Thyroid gland (tissue), 4 donors: ENCODE measurements around the gene CST11. TPM values are rescaled to one million over a fixed set of nuclear protein-coding genes. Genes with fewer than 3 reads are reported as not detected.

Experiments used
- DNase-seq, 2 donors: peaks; one replicate each; pipeline ENCODE4 v3.0.0-alpha.2; 2019
- H3K27ac ChIP-seq, 3 donors: fragments of 200-600 bp; sonication (generic); 1 replicate in 2 of 3; 2 replicates in 1 of 3; pipeline ENCODE4 v1.5.1; 2016 to 2019; ENCODE audit warnings: mild to moderate bottlenecking in 1 of 3, moderate library complexity in 1 of 3
- H3K27me3 ChIP-seq: fragments of 200-600 bp; sonication (generic); one replicate; pipeline ENCODE4 v1.5.1; 2019
- H3K36me3 ChIP-seq, 2 donors: fragments of 200-600 bp; sonication (generic); one replicate each; pipeline ENCODE4 v1.5.1; 2016 to 2019
- H3K4me1 ChIP-seq, 2 donors: fragments of 200-600 bp; sonication (generic); one replicate each; pipeline ENCODE4 v1.5.1; 2017 to 2019
- H3K4me3 ChIP-seq, 3 donors: fragments of 200-600 bp; sonication (generic); replicated peaks in 1 of 3; 1 replicate in 2 of 3; 2 replicates in 1 of 3; pipeline ENCODE4 v1.5.1; 2016; ENCODE audit warnings: mild to moderate bottlenecking in 1 of 3
- H3K9me3 ChIP-seq: fragments of 200-600 bp; sonication (generic); one replicate; pipeline ENCODE4 v1.5.1; 2017
- CTCF ChIP-seq, 6 experiments: fragments of 200-600 bp in 3 of 6; fragments of 450-650 bp in 3 of 6; sonication (generic) in 3 of 6; IDR thresholded peaks; one replicate each; pipeline ENCODE4 v1.5.1; 2016 to 2019; ENCODE audit warnings: antibody characterized with exemption in 6 of 6, mild to moderate bottlenecking in 2 of 6, inconsistent platforms in 1 of 6, moderate library complexity in 1 of 6
- POLR2A ChIP-seq, 2 donors: fragments of 450-650 bp; IDR thresholded peaks; one replicate each; pipeline ENCODE4 v1.6.1; 2017; ENCODE audit warnings: antibody characterized with exemption in 2 of 2, mild to moderate bottlenecking in 2 of 2, moderate library complexity in 1 of 2
- WGBS, 2 donors: methylation state at CpG; one replicate each; pipeline ENCODE4 v1.1.5; 2017; 5-methylcytosine and 5-hydroxymethylcytosine counted together
- intact Hi-C: fragments of 100-400 bp; cut with DNase I; formaldehyde crosslinking; loops from one replicate; pipeline ENCODE4 v1.15.1; 2023
- total RNA-seq, 4 donors: library from RNA; depleted of rRNA; stranded (reverse); fragments of >200 nt; gene quantifications; one replicate each; pipeline ENCODE4 v1.2.3, GENCODE V29; 2016

CST11 gene
- total RNA-seq, 4 donors from 2014 or later: not detected

GRCh38 chr20:23448167-23448566 is 4.5 kb downstream of the CST11 start:
- no peaks in the 10 kb centered on the region for H3K27me3 ChIP-seq
- 87 to 93% methylated on average over 5 of the region's 5 CpGs for WGBS, 2 donors
- no peak overlapping the region for H3K27ac ChIP-seq
- H3K9me3 ChIP-seq: no peaks in the 10 kb centered on the region
- H3K4me1 ChIP-seq: no peaks in the 10 kb centered on the region
- no peak for DNase-seq
- no peak overlapping the region for H3K4me3 ChIP-seq
- TF ChIP-seq POLR2A (IDR thresholded peaks at IDR 0.05) (no peak), CTCF (IDR thresholded peaks at IDR 0.05) (no peak)
- H3K36me3 ChIP-seq: no peaks in the 10 kb centered on the region
- intact Hi-C loops: loop anchor here (10.0 kb wide), 1 partner anchor 157 kb away; the partner anchor contains the start of gene CST9

GRCh38 chr20:23446505-23446904 is 6.2 kb downstream of the CST11 start:
- no peaks in the 10 kb centered on the region for H3K4me1 ChIP-seq
- H3K4me3 ChIP-seq: no peak overlapping the region
- H3K27me3 ChIP-seq: no peaks in the 10 kb centered on the region
- intact Hi-C loops: loop anchor here (10.0 kb wide), 1 partner anchor 158 kb away; the partner anchor contains the start of gene CST9
- no peak overlapping the region for H3K27ac ChIP-seq
- no peaks in the 10 kb centered on the region for H3K36me3 ChIP-seq
- TF ChIP-seq POLR2A (IDR thresholded peaks at IDR 0.05): no peak
- TF ChIP-seq CTCF (IDR thresholded peaks at IDR 0.05): peak in 5 of 6 experiments; percentile 26 to 48 (median 33)
- peak; percentile 17 to 46 for DNase-seq
- no peaks in the 10 kb centered on the region for H3K9me3 ChIP-seq
- 74 to 79% methylated on average over 8 of the region's 8 CpGs for WGBS, 2 donors

- intact Hi-C loops: loop anchor here (10.0 kb wide), 1 partner anchor 159 kb away; the partner anchor contains the start of gene CST9
- no peak for DNase-seq
- Histone ChIP-seq H3K27me3 (no peaks in the 10 kb centered on the region), H3K9me3 (no peaks in the 10 kb centered on the region), H3K36me3 (no peaks in the 10 kb centered on the region), H3K4me1 (no peaks in the 10 kb centered on the region), H3K27ac (no peak overlapping the region), H3K4me3 (no peak overlapping the region)
- no peak for TF ChIP-seq POLR2A (IDR thresholded peaks at IDR 0.05)
- no peak for TF ChIP-seq CTCF (IDR thresholded peaks at IDR 0.05)
- WGBS, 2 donors: 90 to 97% methylated on average over 7 of the region's 7 CpGs
Measured at GRCh38 chr20:23445596-23446217, 7.0 kb downstream of the CST11 start.

GRCh38 chr20:23444859-23445258 is 7.8 kb downstream of the CST11 start:
- DNase-seq: no peak
- no peaks in the 10 kb centered on the region for H3K27me3 ChIP-seq
- intact Hi-C loops: loop anchor here (10.0 kb wide), 1 partner anchor 160 kb away; the partner anchor contains the start of gene CST9
- no peaks in the 10 kb centered on the region for H3K36me3 ChIP-seq
- H3K4me3 ChIP-seq: no peak overlapping the region
- TF ChIP-seq POLR2A (IDR thresholded peaks at IDR 0.05) (no peak), CTCF (IDR thresholded peaks at IDR 0.05) (no peak)
- H3K4me1 ChIP-seq: no peaks in the 10 kb centered on the region
- WGBS, 2 donors: 84 to 88% methylated on average over 4 of the region's 4 CpGs
- no peak overlapping the region for H3K27ac ChIP-seq
- no peaks in the 10 kb centered on the region for H3K9me3 ChIP-seq

- WGBS, 2 donors: 79 to 83% methylated on average over 4 to 5 of the region's 5 CpGs
- TF ChIP-seq CTCF (IDR thresholded peaks at IDR 0.05) (no peak), POLR2A (IDR thresholded peaks at IDR 0.05) (no peak)
- H3K36me3 ChIP-seq: no peaks in the 10 kb centered on the region
- DNase-seq: no peak
- H3K4me3 ChIP-seq: no peak overlapping the region
- H3K4me1 ChIP-seq: no peaks in the 10 kb centered on the region
- H3K27me3 ChIP-seq: no peaks in the 10 kb centered on the region
- intact Hi-C loops: loop anchor here (10.0 kb wide), 1 partner anchor 162 kb away; the partner anchor contains the start of gene CST9
- no peaks in the 10 kb centered on the region for H3K9me3 ChIP-seq
- no peak overlapping the region for H3K27ac ChIP-seq
Measured at GRCh38 chr20:23442436-23442835, 10.2 kb downstream of the CST11 start.
